ENCODE measurements around the gene MYRIP.
A peak's percentile ranks its signal among the peaks of the same experiment; 100 is the strongest.

The MYRIP gene

DNA sequence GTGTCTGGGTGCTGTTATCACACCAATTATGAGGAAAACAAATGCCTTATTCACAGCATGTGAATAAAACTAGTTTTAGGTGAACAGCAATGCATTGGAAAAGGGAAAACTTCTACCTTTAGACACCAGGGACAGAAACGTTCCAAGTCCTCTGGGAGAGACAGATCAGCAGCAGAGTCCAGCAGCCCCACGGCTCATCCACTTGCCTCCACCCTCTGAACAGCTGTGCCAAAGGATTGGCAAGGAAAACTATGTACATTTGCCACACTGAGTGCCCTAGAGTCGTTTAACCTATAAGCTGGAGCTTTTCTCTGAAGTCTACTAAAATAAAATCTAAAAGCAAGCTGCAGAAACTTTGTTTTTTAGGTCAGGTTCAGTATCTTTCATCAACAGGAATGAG lies 392.4 kb downstream of the MYRIP start:
- H3K36me3 ChIP-seq (ENCODE audit: control insufficient read depth in 1 of 2, insufficient read depth in 2 of 2, low read depth in 1 of 2, low read length in 2 of 2): no peaks in the 10 kb centered on the region
- no peak overlapping the region for H2BK120ac ChIP-seq (ENCODE audit: low read depth, low read length)
- no peak overlapping the region for H2AFZ ChIP-seq (ENCODE audit: low read depth, low read length)
- no peak overlapping the region for H4K91ac ChIP-seq (ENCODE audit: low read length)
- no peak overlapping the region for H3K27ac ChIP-seq (ENCODE audit: low read length, poor library complexity, severe bottlenecking)
- H4K8ac ChIP-seq (ENCODE audit: low read length): no peak overlapping the region
- peaks cover 0 to 4% of the 10 kb centered on the region in 2 experiments for H3K27me3 ChIP-seq (ENCODE audit: control insufficient read depth in 1 of 2, insufficient read depth in 1 of 2, low read length in 2 of 2)
- no peaks in the 10 kb centered on the region for H3K4me1 ChIP-seq (ENCODE audit: control insufficient read depth, insufficient read depth, low read depth, low read length)
- no peak overlapping the region for H2BK5ac ChIP-seq (ENCODE audit: low read depth, low read length, poor library complexity, severe bottlenecking)
- H3K4me2 ChIP-seq (ENCODE audit: low read length, poor library complexity, severe bottlenecking): no peak overlapping the region
- no peak overlapping the region for H3K14ac ChIP-seq (ENCODE audit: low read length in 2 of 2)
- WGBS: 69% methylated on average over 3 of the region's 3 CpGs
- no peak overlapping the region for H3K4me3 ChIP-seq (ENCODE audit: insufficient read depth in 1 of 2, low read depth in 1 of 2, low read length in 2 of 2)
- H3K9me3 ChIP-seq (ENCODE audit: control insufficient read depth, low read length): no peaks in the 10 kb centered on the region
- no peaks in the 10 kb centered on the region for H3K79me1 ChIP-seq (replicated peaks; ENCODE audit: low read length, poor library complexity, severe bottlenecking)
- no peak overlapping the region for H2BK12ac ChIP-seq (ENCODE audit: low read length in 2 of 2)
- H2AK5ac ChIP-seq (ENCODE audit: low read length, severe bottlenecking): no peak overlapping the region
- H3K9ac ChIP-seq (ENCODE audit: low read length): no peak overlapping the region
- H3K4ac ChIP-seq (ENCODE audit: low read depth in 1 of 2, low read length in 2 of 2): no peak overlapping the region
- H3K23ac ChIP-seq (ENCODE audit: low read length in 2 of 2): no peak overlapping the region
- H3K18ac ChIP-seq (ENCODE audit: low read depth in 1 of 2, low read length in 2 of 2): no peak overlapping the region
- DNase-seq: no peak
- no peak overlapping the region for H2BK15ac ChIP-seq (ENCODE audit: low read depth, poor library complexity, severe bottlenecking)

DNA sequence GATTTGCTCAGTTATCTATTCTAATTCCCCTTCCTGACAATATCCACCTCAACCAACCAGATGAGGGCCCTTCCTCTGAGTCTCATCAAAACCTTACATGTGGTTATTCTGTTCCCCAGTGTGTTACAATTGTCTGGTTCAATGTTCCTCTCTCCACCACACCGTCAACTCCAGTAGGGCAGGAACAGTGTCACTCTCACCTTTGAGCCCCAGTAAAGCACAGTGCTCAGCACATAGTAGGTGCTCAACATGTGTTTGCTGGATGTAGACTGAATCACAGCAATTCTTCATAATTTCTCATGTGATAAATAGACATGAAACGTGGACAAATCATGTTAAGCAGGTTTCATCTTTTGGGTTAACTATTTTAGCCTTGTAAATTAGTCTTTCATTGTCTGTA lies 397.1 kb downstream of the MYRIP start:
- H3K14ac ChIP-seq (ENCODE audit: low read length in 2 of 2): no peak overlapping the region
- no peak overlapping the region for H2BK15ac ChIP-seq (ENCODE audit: low read depth, poor library complexity, severe bottlenecking)
- H3K23ac ChIP-seq (ENCODE audit: low read length in 2 of 2): no peak overlapping the region
- no peak overlapping the region for H3K18ac ChIP-seq (ENCODE audit: low read depth in 1 of 2, low read length in 2 of 2)
- no peaks in the 10 kb centered on the region for H3K4me1 ChIP-seq (ENCODE audit: control insufficient read depth, insufficient read depth, low read depth, low read length)
- no peak overlapping the region for H4K8ac ChIP-seq (ENCODE audit: low read length)
- H3K4me2 ChIP-seq (ENCODE audit: low read length, poor library complexity, severe bottlenecking): no peak overlapping the region
- H2AK5ac ChIP-seq (ENCODE audit: low read length, severe bottlenecking): no peak overlapping the region
- H3K79me1 ChIP-seq (replicated peaks; ENCODE audit: low read length, poor library complexity, severe bottlenecking): no peaks in the 10 kb centered on the region
- H4K91ac ChIP-seq (ENCODE audit: low read length): no peak overlapping the region
- H3K27ac ChIP-seq (ENCODE audit: low read length, poor library complexity, severe bottlenecking): no peak overlapping the region
- H3K9ac ChIP-seq (ENCODE audit: low read length): no peak overlapping the region
- H2AFZ ChIP-seq (ENCODE audit: low read depth, low read length): no peak overlapping the region
- H3K27me3 ChIP-seq (ENCODE audit: control insufficient read depth in 1 of 2, insufficient read depth in 1 of 2, low read length in 2 of 2): peaks cover 0 to 4% of the 10 kb centered on the region in 2 experiments
- no peak overlapping the region for H2BK12ac ChIP-seq (ENCODE audit: low read length in 2 of 2)
- no peak overlapping the region for H2BK120ac ChIP-seq (ENCODE audit: low read depth, low read length)
- no peaks in the 10 kb centered on the region for H3K36me3 ChIP-seq (ENCODE audit: control insufficient read depth in 1 of 2, insufficient read depth in 2 of 2, low read depth in 1 of 2, low read length in 2 of 2)
- WGBS: 100% methylated on average over 1 of the region's 2 CpGs
- no peak for DNase-seq
- H2BK5ac ChIP-seq (ENCODE audit: low read depth, low read length, poor library complexity, severe bottlenecking): no peak overlapping the region
- H3K4me3 ChIP-seq (ENCODE audit: insufficient read depth in 1 of 2, low read depth in 1 of 2, low read length in 2 of 2): no peak overlapping the region
- H3K4ac ChIP-seq (ENCODE audit: low read depth in 1 of 2, low read length in 2 of 2): no peak overlapping the region
- H3K9me3 ChIP-seq (ENCODE audit: control insufficient read depth, low read length): no peaks in the 10 kb centered on the region

GRCh38 chr3:40207796-40208195 lies 398.4 kb downstream of the MYRIP start:
- no peak overlapping the region for H3K27ac ChIP-seq (ENCODE audit: low read length, poor library complexity, severe bottlenecking)
- no peak overlapping the region for H3K18ac ChIP-seq (ENCODE audit: low read depth in 1 of 2, low read length in 2 of 2)
- no peak overlapping the region for H2BK12ac ChIP-seq (ENCODE audit: low read length in 2 of 2)
- H3K27me3 ChIP-seq (ENCODE audit: control insufficient read depth in 1 of 2, insufficient read depth in 1 of 2, low read length in 2 of 2): peaks cover 0 to 4% of the 10 kb centered on the region in 2 experiments
- H3K9me3 ChIP-seq (ENCODE audit: control insufficient read depth, low read length): no peaks in the 10 kb centered on the region
- H2BK15ac ChIP-seq (ENCODE audit: low read depth, poor library complexity, severe bottlenecking): no peak overlapping the region
- no peak overlapping the region for H3K23ac ChIP-seq (ENCODE audit: low read length in 2 of 2)
- no peak overlapping the region for H2BK120ac ChIP-seq (ENCODE audit: low read depth, low read length)
- no peak overlapping the region for H3K14ac ChIP-seq (ENCODE audit: low read length in 2 of 2)
- H3K4me1 ChIP-seq (ENCODE audit: control insufficient read depth, insufficient read depth, low read depth, low read length): no peaks in the 10 kb centered on the region
- H2BK5ac ChIP-seq (ENCODE audit: low read depth, low read length, poor library complexity, severe bottlenecking): no peak overlapping the region
- no peak overlapping the region for H3K4me3 ChIP-seq (ENCODE audit: insufficient read depth in 1 of 2, low read depth in 1 of 2, low read length in 2 of 2)
- H3K79me1 ChIP-seq (replicated peaks; ENCODE audit: low read length, poor library complexity, severe bottlenecking): no peaks in the 10 kb centered on the region
- H2AFZ ChIP-seq (ENCODE audit: low read depth, low read length): no peak overlapping the region
- no peak for DNase-seq
- no peak overlapping the region for H4K91ac ChIP-seq (ENCODE audit: low read length)
- H4K8ac ChIP-seq (ENCODE audit: low read length): no peak overlapping the region
- no peak overlapping the region for H3K4ac ChIP-seq (ENCODE audit: low read depth in 1 of 2, low read length in 2 of 2)
- H3K9ac ChIP-seq (ENCODE audit: low read length): peak overlapping the region; percentile 38
- no peak overlapping the region for H2AK5ac ChIP-seq (ENCODE audit: low read length, severe bottlenecking)
- no peaks in the 10 kb centered on the region for H3K36me3 ChIP-seq (ENCODE audit: control insufficient read depth in 1 of 2, insufficient read depth in 2 of 2, low read depth in 1 of 2, low read length in 2 of 2)
- no peak overlapping the region for H3K4me2 ChIP-seq (ENCODE audit: low read length, poor library complexity, severe bottlenecking)

- Histone ChIP-seq H4K8ac (ENCODE audit: low read length) (no peak overlapping the region), H2BK120ac (ENCODE audit: low read depth, low read length) (no peak overlapping the region), H2AK5ac (ENCODE audit: low read length, severe bottlenecking) (no peak overlapping the region), H3K9me3 (ENCODE audit: control insufficient read depth, low read length) (no peaks in the 10 kb centered on the region), H3K4me3 (ENCODE audit: insufficient read depth in 1 of 2, low read depth in 1 of 2, low read length in 2 of 2) (no peak overlapping the region), H2AFZ (ENCODE audit: low read depth, low read length) (no peak overlapping the region), H3K23ac (ENCODE audit: low read length in 2 of 2) (no peak overlapping the region), H2BK15ac (ENCODE audit: low read depth, poor library complexity, severe bottlenecking) (no peak overlapping the region), H2BK5ac (ENCODE audit: low read depth, low read length, poor library complexity, severe bottlenecking) (no peak overlapping the region), H3K79me1 (replicated peaks; ENCODE audit: low read length, poor library complexity, severe bottlenecking) (no peaks in the 10 kb centered on the region), H3K4me2 (ENCODE audit: low read length, poor library complexity, severe bottlenecking) (no peak overlapping the region), H3K18ac (ENCODE audit: low read depth in 1 of 2, low read length in 2 of 2) (no peak overlapping the region), H3K36me3 (ENCODE audit: control insufficient read depth in 1 of 2, insufficient read depth in 2 of 2, low read depth in 1 of 2, low read length in 2 of 2) (no peaks in the 10 kb centered on the region), H4K91ac (ENCODE audit: low read length) (no peak overlapping the region), H3K4ac (ENCODE audit: low read depth in 1 of 2, low read length in 2 of 2) (no peak overlapping the region), H3K27ac (ENCODE audit: low read length, poor library complexity, severe bottlenecking) (no peak overlapping the region), H3K4me1 (ENCODE audit: control insufficient read depth, insufficient read depth, low read depth, low read length) (no peaks in the 10 kb centered on the region), H3K14ac (ENCODE audit: low read length in 2 of 2) (no peak overlapping the region), H3K27me3 (ENCODE audit: control insufficient read depth in 1 of 2, insufficient read depth in 1 of 2, low read length in 2 of 2) (peaks cover 0 to 4% of the 10 kb centered on the region in 2 experiments), H3K9ac (ENCODE audit: low read length) (peak overlapping the region; percentile 38), H2BK12ac (ENCODE audit: low read length in 2 of 2) (no peak overlapping the region)
- DNase-seq: no peak
- 91% methylated on average over 2 of the region's 2 CpGs for WGBS
Observed at GRCh38 chr3:40208251-40208650, 398.8 kb downstream of the MYRIP start.
